Measurements from ENCODE around the gene RAMP2. TPM values are rescaled to one million over a fixed set of nuclear protein-coding genes. Genes with fewer than 3 reads are reported as not detected.

RAMP2 gene
- total RNA-seq, 4 donors from 2014 or later = 6.1 to 88.0 (median 23.4) TPM

DNA sequence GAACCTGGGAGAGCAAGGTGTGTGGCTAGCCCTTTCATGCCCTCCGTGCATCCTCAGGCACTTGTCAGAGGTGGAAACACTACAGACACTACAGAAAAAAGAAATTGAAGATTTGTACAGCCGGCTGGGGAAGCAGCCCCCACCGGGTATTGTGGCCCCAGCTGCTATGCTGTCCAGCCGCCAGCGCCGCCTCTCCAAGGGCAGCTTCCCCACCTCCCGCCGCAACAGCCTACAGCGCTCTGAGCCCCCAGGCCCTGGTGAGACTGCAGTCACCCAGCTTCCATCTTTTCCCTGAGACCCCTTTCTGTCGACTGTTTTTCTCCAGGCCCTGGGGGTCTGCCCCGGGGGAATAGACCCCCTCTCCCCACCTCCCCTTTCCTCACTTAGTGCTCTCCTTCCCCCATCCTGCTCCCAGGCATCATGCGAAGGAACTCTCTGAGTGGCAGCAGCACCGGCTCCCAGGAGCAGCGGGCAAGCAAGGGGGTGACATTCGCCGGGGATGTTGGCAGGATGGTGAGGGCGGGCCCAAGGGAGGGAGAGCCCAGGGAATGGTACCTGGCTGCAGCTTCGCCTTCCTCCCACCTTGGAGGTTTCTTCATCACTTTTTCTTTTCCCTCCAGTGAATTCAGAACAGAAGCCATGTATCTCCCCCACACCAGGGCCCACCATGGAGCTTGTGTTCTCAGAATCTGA is 35.2 kb downstream of the RAMP2 start:
- Histone ChIP-seq H3K27ac (peak overlapping the region; percentile 86 to 94 (median 86)), H3K36me3 (no peaks in the 10 kb centered on the region), H3K9me3 (no peaks in the 10 kb centered on the region), H3K4me3 (peak overlapping the region in 1 of 4 donors; percentile 26), H3K4me1 (peaks cover 5 to 39% (median 32%) of the 10 kb centered on the region in 4 donors), H3K27me3 (no peaks in the 10 kb centered on the region)
- in situ Hi-C loops (cut with MboI; ENCODE audit: low pct_ligation_motif_present in 1 of 4, low pct_unique_long_range_greater_than_20kb in 1 of 4, low sequenced_read_pairs in 3 of 4) (no loop called here), intact Hi-C loops (cut with DNase I; ENCODE audit: low total_unique reads) (no loop called here)
- WGBS, 2 donors (ENCODE audit: low coverage in 1 of 2) = 84% methylated on average over 18 of the region's 18 CpGs; no CpG with 5 or more reads in 1 of the 2 donors
- TF ChIP-seq POLR2A (IDR thresholded peaks at IDR 0.05) = no peak
- no peak for TF ChIP-seq CTCF (IDR thresholded peaks at IDR 0.05)
- no peak for TF ChIP-seq POLR2AphosphoS5 (IDR thresholded peaks at IDR 0.05)
- TF ChIP-seq EP300 (IDR thresholded peaks at IDR 0.05; ENCODE audit: low read depth) = no peak
- no peak for DNase-seq

DNA sequence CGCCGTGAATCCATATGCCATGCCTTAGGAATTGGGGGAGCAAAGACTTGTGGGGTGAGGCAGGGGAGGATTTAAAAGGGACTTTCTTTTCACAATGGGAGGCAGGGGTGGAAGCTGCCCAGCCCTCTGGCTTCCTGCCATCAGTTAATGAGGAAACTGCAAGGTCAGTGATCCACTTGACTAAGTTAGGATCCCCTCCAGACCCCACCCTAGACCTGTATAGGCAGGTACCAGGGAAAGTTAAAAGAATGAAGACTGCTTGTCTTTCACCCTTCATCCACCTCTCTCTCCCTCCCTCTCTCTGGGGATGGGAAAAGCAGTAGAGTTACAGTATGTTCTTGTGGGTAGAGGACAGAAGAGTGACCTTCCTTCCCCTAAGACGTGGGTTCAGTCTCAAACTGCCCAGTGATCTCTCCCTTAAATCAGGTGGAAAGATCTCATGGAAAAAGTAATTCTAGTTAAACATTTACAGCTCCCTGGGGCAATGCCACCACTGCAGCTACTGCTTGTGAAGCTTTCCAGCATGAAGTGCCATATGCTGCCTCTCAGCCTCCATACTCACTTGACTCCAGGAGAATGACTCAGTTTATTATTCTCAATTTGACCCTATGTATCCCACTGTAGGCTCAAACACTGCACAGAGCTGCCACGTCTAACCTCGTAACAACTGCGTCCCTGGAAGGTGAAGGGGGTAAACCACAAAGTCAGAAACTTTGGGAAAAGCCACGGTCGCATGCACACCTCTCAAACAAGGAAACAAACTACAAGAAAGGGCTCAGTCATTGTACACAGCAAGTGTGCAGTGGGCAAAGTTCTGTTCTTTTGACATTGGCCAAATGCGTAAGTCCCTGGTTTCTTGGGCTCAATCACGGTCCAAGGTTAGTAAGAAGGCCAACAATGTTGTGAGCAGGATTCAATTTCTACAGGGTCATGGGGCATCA is 36.3 kb downstream of the RAMP2 start:
- DNase-seq = peak; percentile 71

DNA sequence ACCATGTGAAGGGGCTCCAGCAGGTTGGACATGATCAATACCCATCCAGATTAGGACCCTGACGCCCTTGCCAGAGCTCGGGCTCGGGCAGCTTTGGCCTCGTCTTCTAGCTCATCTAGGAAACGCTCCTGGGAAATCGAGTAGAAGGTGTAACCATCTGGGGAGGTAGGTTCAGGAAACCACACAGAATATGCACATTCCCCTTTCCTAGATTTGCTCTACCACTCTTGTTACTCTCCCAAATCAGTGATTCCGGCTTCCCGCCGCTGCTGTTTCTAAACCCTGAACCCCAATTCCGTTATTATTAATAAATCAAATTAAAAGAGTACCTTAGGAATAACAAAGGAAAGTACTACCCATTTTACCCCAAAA is 37.0 kb downstream of the RAMP2 start:
- TF ChIP-seq POLR2AphosphoS5 (IDR thresholded peaks at IDR 0.05) (no peak), POLR2A (IDR thresholded peaks at IDR 0.05) (no peak)
- Histone ChIP-seq H3K4me3 (peak overlapping the region; percentile 57 to 85 (median 71)), H3K27me3 (no peaks in the 10 kb centered on the region), H3K36me3 (no peaks in the 10 kb centered on the region), H3K4me1 (peaks cover 5 to 51% (median 36%) of the 10 kb centered on the region in 4 donors), H3K27ac (peak overlapping the region; percentile 86 to 94 (median 86)), H3K9me3 (no peaks in the 10 kb centered on the region)
- intact Hi-C loops (cut with DNase I; ENCODE audit: low total_unique reads) = no loop called here
- WGBS, 2 donors (ENCODE audit: low coverage in 1 of 2) = 9 to 14% methylated on average over 4 to 10 of the region's 10 CpGs
- DNase-seq = no peak
- in situ Hi-C loops (cut with MboI; ENCODE audit: low pct_ligation_motif_present in 1 of 4, low pct_unique_long_range_greater_than_20kb in 1 of 4, low sequenced_read_pairs in 3 of 4) = no loop called here

More for the DNA sequence above, 36.3 kb downstream of the RAMP2 start:
- WGBS, 2 donors (ENCODE audit: low coverage in 1 of 2) = 45 to 60% methylated on average over 7 to 10 of the region's 10 CpGs
- intact Hi-C loops (cut with DNase I; ENCODE audit: low total_unique reads) = no loop called here
- Histone ChIP-seq H3K4me3 (peak overlapping the region in 3 of 4 donors; percentile 57 to 85 (median 74)), H3K27me3 (no peaks in the 10 kb centered on the region), H3K4me1 (peaks cover 5 to 44% (median 32%) of the 10 kb centered on the region in 4 donors), H3K9me3 (no peaks in the 10 kb centered on the region), H3K36me3 (no peaks in the 10 kb centered on the region), H3K27ac (peak overlapping the region; percentile 86 to 94 (median 86))
- no peak for TF ChIP-seq EP300 (IDR thresholded peaks at IDR 0.05; ENCODE audit: low read depth)
- peak; percentile 92 for TF ChIP-seq POLR2A (IDR thresholded peaks at IDR 0.05)
- TF ChIP-seq CTCF (IDR thresholded peaks at IDR 0.05) = no peak
- peak; percentile 49 to 95 (median 95) for TF ChIP-seq POLR2AphosphoS5 (IDR thresholded peaks at IDR 0.05)
- in situ Hi-C loops (cut with MboI; ENCODE audit: low pct_ligation_motif_present in 1 of 4, low pct_unique_long_range_greater_than_20kb in 1 of 4, low sequenced_read_pairs in 3 of 4) = no loop called here

DNA sequence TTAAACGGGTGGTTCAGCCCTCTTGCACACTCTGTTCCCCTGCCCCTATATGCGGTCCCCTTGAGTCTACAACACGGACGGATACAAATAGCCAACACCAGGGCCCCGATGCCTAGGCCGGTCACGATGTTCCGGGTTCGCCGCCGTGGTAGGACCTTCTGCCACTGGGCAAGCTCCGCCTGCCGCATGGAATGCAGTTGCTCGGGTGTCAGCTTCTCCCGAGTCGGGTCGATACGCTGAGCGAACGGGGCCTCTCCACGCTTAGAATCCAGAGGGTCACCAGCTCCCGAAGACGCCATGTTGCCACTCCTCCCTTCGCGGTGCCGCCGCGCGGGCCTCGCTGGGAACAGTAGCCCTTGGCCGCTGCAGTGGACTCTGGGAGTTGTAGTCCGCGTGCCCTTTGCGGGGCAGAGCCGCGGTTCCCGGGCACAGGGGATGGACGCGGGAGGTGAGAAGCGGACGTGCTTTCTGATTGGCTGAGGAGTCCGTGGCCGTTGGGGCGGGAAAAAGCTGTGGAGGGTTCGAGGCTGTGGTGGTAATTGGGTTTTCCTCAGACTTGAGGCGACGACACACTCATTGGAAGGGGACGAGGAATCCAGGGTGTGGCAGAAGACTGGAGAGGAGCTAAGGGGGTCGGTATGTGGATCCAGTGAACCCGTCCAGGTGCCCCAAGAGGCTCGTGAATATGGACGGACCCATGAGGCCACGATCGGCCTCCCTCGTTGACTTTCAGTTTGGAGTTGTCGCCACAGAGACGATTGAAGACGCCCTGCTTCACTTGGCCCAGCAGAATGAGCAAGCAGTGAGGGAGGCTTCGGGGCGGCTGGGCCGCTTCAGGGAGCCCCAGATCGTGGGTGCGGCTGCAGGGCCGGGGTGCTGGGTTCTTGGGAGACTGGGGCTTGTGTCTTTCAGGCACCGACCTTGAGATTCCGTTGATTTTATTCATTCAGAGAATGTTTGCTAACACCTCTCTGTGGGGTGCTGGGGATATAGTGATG is 37.7 kb downstream of the RAMP2 start, which contains the start of the genes CNTD1 and COA3:
CNTD1 (plus strand) TSS at position 479 of the 998 bp plus-strand sequence; CDS start at position 686, 207 bp downstream.
COA3 (minus strand) TSS at position 322 of the 998 bp plus-strand sequence; CDS start at position 299, 23 bp downstream.
- in situ Hi-C loops (cut with MboI; ENCODE audit: low pct_ligation_motif_present in 1 of 4, low pct_unique_long_range_greater_than_20kb in 1 of 4, low sequenced_read_pairs in 3 of 4) = no loop called here
- peak within 1 kb of the TSS; percentile 86 to 94 (median 86) for H3K27ac ChIP-seq
- H3K9me3 ChIP-seq = no peaks in the 10 kb centered on the region
- WGBS, 2 donors (ENCODE audit: low coverage in 1 of 2) = 49% methylated on average over 35 of the region's 66 CpGs; no CpG with 5 or more reads in 1 of the 2 donors
- H3K27me3 ChIP-seq = no peaks in the 10 kb centered on the region
- intact Hi-C loops (cut with DNase I; ENCODE audit: low total_unique reads) = no loop called here
- TF ChIP-seq POLR2AphosphoS5 (IDR thresholded peaks at IDR 0.05) (peak; percentile 70 to 74 (median 73)), EP300 (IDR thresholded peaks at IDR 0.05; ENCODE audit: low read depth) (no peak), CTCF (IDR thresholded peaks at IDR 0.05) (peak in 1 of 5 experiments; percentile 24), POLR2A (IDR thresholded peaks at IDR 0.05) (peak; percentile 69)
- H3K4me3 ChIP-seq = peak within 1 kb of the TSS; percentile 57 to 85 (median 71)
- DNase-seq = peak; percentile 91
- peaks cover 10 to 58% (median 39%) of the 10 kb centered on the region in 4 donors for H3K4me1 ChIP-seq
- no peaks in the 10 kb centered on the region for H3K36me3 ChIP-seq
